ENCODE data around the gene PHLDB3.

DNA sequence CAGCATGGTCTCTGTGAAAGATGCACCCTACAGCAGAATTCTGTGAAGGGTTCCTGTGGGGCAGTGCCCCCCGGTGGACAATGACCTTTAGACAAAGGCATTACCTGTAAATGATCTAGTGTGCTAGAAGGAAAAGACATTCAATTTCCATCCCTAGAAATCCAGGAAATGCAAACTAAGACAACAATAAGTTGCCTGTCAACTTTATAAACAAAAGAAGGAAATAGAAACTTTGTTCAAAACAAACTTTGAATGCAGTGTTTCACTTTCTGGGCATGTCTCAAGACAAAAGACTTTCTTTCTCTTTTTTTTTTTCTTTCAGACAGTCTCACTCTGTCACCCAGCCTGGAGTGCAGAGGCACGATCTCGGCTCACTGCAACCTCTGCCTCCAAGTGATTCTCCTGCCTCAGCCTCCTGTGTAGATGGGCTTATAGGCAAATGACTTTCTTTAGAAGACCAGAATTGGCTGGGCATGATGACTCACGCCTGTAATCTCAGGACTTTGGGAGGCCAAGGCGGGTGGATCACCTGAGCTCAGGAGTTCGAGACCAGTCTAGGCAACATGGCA is 74.3 kb downstream of the PHLDB3 start:
- TF ChIP-seq, protein P1, sequence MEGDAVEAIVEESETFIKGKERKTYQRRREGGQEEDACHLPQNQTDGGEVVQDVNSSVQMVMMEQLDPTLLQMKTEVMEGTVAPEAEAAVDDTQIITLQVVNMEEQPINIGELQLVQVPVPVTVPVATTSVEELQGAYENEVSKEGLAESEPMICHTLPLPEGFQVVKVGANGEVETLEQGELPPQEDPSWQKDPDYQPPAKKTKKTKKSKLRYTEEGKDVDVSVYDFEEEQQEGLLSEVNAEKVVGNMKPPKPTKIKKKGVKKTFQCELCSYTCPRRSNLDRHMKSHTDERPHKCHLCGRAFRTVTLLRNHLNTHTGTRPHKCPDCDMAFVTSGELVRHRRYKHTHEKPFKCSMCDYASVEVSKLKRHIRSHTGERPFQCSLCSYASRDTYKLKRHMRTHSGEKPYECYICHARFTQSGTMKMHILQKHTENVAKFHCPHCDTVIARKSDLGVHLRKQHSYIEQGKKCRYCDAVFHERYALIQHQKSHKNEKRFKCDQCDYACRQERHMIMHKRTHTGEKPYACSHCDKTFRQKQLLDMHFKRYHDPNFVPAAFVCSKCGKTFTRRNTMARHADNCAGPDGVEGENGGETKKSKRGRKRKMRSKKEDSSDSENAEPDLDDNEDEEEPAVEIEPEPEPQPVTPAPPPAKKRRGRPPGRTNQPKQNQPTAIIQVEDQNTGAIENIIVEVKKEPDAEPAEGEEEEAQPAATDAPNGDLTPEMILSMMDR (CRISPR knock-in tag; IDR thresholded peaks at IDR 0.05), result no peak
- TF ChIP-seq EP300 (IDR thresholded peaks at IDR 0.05; ENCODE audit: low read depth in 2 of 2, low read length in 2 of 2), result no peak
- TF ChIP-seq EP300 (CRISPR knock-in tag; IDR thresholded peaks at IDR 0.05; ENCODE audit: borderline replicate concordance), result no peak
- TF ChIP-seq ZNF33A (CRISPR knock-in tag; IDR thresholded peaks at IDR 0.05; ENCODE audit: borderline replicate concordance), result no peak
- TF ChIP-seq NR2F2 (IDR thresholded peaks at IDR 0.05; ENCODE audit: borderline replicate concordance, low read depth), result no peak
- no peak for TF ChIP-seq YY1 (IDR thresholded peaks at IDR 0.05; ENCODE audit: insufficient read depth, insufficient replicate concordance, low read depth, low read length)
- no peak for TF ChIP-seq AHR (CRISPR knock-in tag; IDR thresholded peaks at IDR 0.05)
- no peak for TF ChIP-seq POLR2A (IDR thresholded peaks at IDR 0.05; ENCODE audit: insufficient read depth in 1 of 2, low read depth in 2 of 2, low read length in 2 of 2)
- TF ChIP-seq MLLT10 (CRISPR knock-in tag; IDR thresholded peaks at IDR 0.05), result no peak
